Naive B cell (primary cell): ENCODE results near the gene TGFBR1. TPM values are rescaled to one million over a fixed set of nuclear protein-coding genes. Genes with fewer than 3 reads are reported as not detected.

Source experiments
- polyA plus RNA-seq, 6 donors: library from polyadenylated mRNA; unstranded; fragments of 300-500 nt; fragmentation: Illumina TruSeq; gene quantifications; one replicate each; pipeline ENCODE4 v1.2.3, GENCODE V29; 2021; ENCODE audit warnings: low read depth in 6 of 6

The TGFBR1 gene
- polyA plus RNA-seq, 6 donors from 2014 or later = 6.6 to 14.6 (median 11.3) TPM

Other genes starting within 250 kb of the TGFBR1 start
- gene COL15A1, start 161.2 kb upstream of the TGFBR1 start, polyA plus RNA-seq = not detected
- 10 to 100 TPM; 21.6 to 39.8 (median 22.8) TPM for gene ALG2, start 116.8 kb downstream of the TGFBR1 start, polyA plus RNA-seq
- 100 to 1,000 TPM; 184 to 278 (median 228) TPM for gene SEC61B, start 117.2 kb downstream of the TGFBR1 start, polyA plus RNA-seq